HG03571 (cell line): ENCODE results near the gene COMMD4.
"Not testable (repeated sequence)": the region's sequence is repeated elsewhere in the genome, so short reads cannot be mapped to it uniquely, and the experiment has no call there.

Experiments used
- ATAC-seq: cut with Tn5 transposase; IDR thresholded peaks from one replicate; pipeline ENCODE4 v1.9.1; 2021; ENCODE audit not compliant: unreplicated experiment

Gene COMMD4

GRCh38 chr15:75335705-75336355 lies at the start of gene COMMD4:
TSS of gene COMMD4 (plus strand) at chr15:75336063. CDS start at chr15:75336090, 27 bp downstream.
- ATAC-seq = no peak

GRCh38 chr15:75293660-75294059 lies 42.2 kb upstream of the COMMD4 start:
- ATAC-seq = not testable (repeated sequence)

GRCh38 chr15:75298541-75299310 lies 37.1 kb upstream of the COMMD4 start:
- not testable (repeated sequence) for ATAC-seq

GRCh38 chr15:75299311-75299688 lies 36.6 kb upstream of the COMMD4 start:
- not testable (repeated sequence) for ATAC-seq

- not testable (repeated sequence) for ATAC-seq
Measured at GRCh38 chr15:75300026-75300425, 35.8 kb upstream of the COMMD4 start.

GRCh38 chr15:75302318-75302717 lies 33.5 kb upstream of the COMMD4 start:
- no peak for ATAC-seq

GRCh38 chr15:75302753-75303152 lies 33.1 kb upstream of the COMMD4 start:
- ATAC-seq = not testable (repeated sequence)

GRCh38 chr15:75306188-75306587 lies 29.7 kb upstream of the COMMD4 start:
- no peak for ATAC-seq

GRCh38 chr15:75307778-75308390 lies 28.0 kb upstream of the COMMD4 start:
- no peak for ATAC-seq

- no peak for ATAC-seq
Measured at GRCh38 chr15:75309711-75310110, 26.2 kb upstream of the COMMD4 start.

- not testable (repeated sequence) for ATAC-seq
Measured at GRCh38 chr15:75312548-75312947, 23.3 kb upstream of the COMMD4 start.

- no peak for ATAC-seq
Measured at GRCh38 chr15:75313116-75313845, 22.6 kb upstream of the COMMD4 start.

- no peak for ATAC-seq
Measured at GRCh38 chr15:75314552-75315290, 21.1 kb upstream of the COMMD4 start.

GRCh38 chr15:75319231-75319897 lies 16.5 kb upstream of the COMMD4 start:
- ATAC-seq = not testable (repeated sequence)

GRCh38 chr15:75321711-75322110 lies 14.2 kb upstream of the COMMD4 start:
- no peak for ATAC-seq

GRCh38 chr15:75325922-75326321 lies 9.9 kb upstream of the COMMD4 start:
- ATAC-seq = no peak

- ATAC-seq = no peak
Measured at GRCh38 chr15:75327005-75327404, 8.9 kb upstream of the COMMD4 start.

GRCh38 chr15:75327491-75327890 lies 8.4 kb upstream of the COMMD4 start:
- ATAC-seq = no peak

GRCh38 chr15:75328493-75329314 lies 7.2 kb upstream of the COMMD4 start:
- ATAC-seq = no peak
